HFF-Myc (cell line): ENCODE results near the gene PROKR1.

Experiments
- DNase-seq: peaks from one replicate; pipeline ENCODE4 v3.0.0-alpha.2; 2011; ENCODE audit warnings: low read depth; ENCODE audit errors: extremely low read depth
- H3K4me3 ChIP-seq: replicated peaks from 2 replicates; pipeline ENCODE4 v1.5.1; 2011; ENCODE audit warnings: low read depth, mild to moderate bottlenecking, control low read depth, low read length
- CTCF ChIP-seq: IDR thresholded peaks from 2 replicates; pipeline ENCODE4 v1.5.1; 2012; ENCODE audit warnings: mild to moderate bottlenecking, low read depth, low read length, control low read depth; ENCODE audit errors: missing control alignments

PROKR1 gene

DNA sequence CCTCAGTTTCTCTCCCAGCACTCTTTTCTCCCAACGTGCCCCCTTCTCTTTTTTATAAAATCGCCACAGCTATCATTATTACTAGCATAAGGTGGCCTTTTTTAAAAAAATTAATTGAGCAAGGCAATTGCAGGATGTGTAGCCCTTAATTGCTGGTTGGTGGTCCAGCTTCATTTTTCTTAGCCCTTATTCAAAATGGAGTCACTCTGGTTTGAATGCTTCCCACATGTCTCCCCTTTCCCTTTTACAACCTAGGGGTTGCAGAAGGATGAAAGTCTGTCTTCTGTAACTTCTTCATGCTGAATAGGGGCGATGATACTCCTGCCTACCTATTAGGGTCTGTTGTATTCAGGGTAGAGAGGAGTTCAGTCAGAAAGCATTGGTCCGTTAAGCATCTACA is 36.6 kb upstream of the PROKR1 start:
- H3K4me3 ChIP-seq = no peak overlapping the region
- no peak for TF ChIP-seq CTCF
- no peak for DNase-seq

GRCh38 chr2:68607837-68608236 is 35.5 kb upstream of the PROKR1 start:
- no peak for TF ChIP-seq CTCF
- H3K4me3 ChIP-seq = no peak overlapping the region
- no peak for DNase-seq

DNA sequence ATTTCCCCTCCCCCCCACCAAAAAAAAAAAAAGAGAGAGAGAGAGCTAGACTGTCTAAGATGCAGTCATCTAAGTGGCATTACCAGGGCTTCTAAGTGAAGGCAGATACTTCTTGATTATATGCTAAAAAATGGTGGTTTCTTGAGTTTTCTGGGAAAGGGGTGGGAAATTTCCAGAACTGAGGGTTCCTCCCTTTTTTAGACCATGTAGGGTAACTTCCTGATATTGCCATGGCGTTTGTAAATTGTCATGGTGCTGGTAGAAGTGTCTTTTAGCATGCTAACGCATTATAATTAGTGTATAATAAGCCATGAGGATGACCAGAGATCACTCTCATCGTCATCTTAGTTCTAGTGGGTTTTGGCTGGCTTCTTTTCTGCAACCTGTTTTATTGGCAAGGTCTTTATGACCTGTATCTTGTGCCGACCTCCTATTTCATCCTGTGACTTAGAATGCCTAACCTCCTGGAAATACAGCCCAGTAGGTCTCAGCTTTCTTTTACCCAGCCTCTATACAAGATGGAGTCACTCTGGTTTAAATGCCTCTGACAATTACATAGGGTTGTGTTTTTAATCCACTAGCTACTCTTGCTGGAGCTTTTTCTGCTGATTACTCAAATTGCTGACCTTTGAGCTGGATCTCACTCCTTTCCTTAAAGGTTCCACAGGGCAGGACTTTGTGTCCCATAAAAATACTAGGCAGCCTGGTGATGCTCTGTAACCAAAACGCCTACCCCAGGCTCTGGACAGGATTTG is 30.4 kb upstream of the PROKR1 start:
- no peak for TF ChIP-seq CTCF
- no peak overlapping the region for H3K4me3 ChIP-seq
- DNase-seq = no peak

DNA sequence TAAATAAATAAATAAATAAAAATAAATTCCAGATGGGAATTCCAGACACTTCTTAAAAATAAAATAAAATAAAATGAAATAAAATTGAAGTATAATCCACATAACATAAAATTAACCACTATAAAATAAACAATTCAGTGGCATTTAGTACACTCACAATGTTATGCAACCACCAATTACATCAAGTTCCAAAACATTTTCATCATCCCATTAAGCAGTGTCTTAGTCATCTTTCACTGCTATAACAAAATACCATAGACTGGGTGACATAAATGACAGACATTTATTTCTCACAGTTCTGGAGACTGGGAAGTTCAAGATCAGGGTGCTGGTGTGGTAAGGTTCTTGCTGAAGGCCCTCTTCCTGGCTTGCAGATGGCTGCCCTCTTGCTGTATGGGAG is 22.6 kb upstream of the PROKR1 start:
- no peak overlapping the region for H3K4me3 ChIP-seq
- TF ChIP-seq CTCF = no peak
- DNase-seq = no peak

DNA sequence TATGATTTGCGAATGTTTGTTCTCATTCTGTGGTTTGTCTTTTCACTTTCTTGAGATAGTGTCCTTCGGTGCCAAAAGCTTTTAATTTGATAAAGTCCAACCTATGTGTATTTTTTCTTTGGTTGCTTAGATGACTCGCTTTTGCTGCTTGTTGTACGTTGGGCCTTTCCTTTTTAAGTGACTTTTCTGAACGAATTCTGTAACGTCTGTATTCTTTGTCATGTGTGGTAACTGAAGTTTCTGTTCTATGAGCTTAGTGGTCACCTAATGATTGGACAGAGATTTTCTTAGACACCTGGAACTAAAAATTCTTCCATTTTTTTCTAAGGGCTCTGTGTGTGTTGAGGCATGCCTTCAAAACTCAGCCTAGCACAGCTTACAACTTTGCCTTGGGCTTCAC is 19.6 kb upstream of the PROKR1 start:
- no peak for TF ChIP-seq CTCF
- H3K4me3 ChIP-seq = no peak overlapping the region
- no peak for DNase-seq

DNA sequence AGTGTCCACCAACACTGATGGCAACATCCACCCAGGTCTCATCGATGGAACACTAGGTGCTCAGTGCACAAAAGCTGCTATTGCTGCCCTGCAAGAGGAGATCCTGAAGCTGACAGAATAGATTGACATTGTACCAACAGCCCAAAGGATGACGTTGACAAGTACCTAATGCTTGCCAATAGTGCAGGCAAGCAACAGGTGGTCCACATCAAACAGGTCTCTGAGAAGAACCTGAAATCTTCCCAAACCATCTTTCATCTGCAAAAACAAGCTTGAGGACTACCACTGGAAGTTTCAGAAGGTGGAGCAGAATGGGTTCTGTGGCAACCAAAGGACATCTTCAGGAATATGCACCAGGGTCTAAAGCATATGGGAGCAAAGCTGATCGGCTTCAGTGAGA is 15.8 kb upstream of the PROKR1 start:
- DNase-seq = no peak
- no peak for TF ChIP-seq CTCF

DNA sequence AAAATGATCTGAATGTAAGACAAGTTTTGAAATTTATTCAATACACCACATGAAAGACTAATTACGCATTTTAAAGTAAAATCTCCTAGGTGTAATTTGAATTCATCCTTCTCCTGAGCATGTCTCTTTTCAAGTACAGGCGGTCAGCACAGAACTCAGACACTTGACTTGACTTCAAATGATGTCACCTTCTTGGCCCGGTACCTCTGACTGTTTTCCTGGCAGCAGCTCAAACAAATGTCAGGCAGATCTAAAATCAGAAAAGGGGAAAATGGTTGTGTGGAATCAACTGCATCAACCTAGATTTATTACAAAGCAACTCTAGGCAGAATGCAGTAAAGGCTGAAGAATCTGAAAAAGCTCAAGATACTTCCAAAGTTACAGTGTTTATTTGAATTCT is 11.4 kb upstream of the PROKR1 start:
- no peak for TF ChIP-seq CTCF
- H3K4me3 ChIP-seq = no peak overlapping the region
- no peak for DNase-seq

More for the DNA sequence above, 15.8 kb upstream of the PROKR1 start:
- no peak overlapping the region for H3K4me3 ChIP-seq
